DND-41 (cell line): ENCODE results near the gene RASL10A.
A peak's percentile ranks its signal among the peaks of the same experiment; 100 is the strongest.

Experiments
- ATAC-seq: fragments of 200-7000 bp; cut with Tn5 transposase; 3 replicates; pipeline ENCODE4 v1.9.1; 2021; ENCODE audit warnings: low read depth; ENCODE audit not compliant: insufficient read depth
- DNase-seq: peaks from one replicate; pipeline ENCODE4 v3.0.0-alpha.2; 2020
- H2AFZ ChIP-seq: 2 replicates; pipeline ENCODE4 v1.6.0; 2012; ENCODE audit warnings: low read depth, low read length
- H3K27ac ChIP-seq: 2 replicates; pipeline ENCODE4 v1.5.1; 2012; ENCODE audit warnings: low read length, inconsistent platforms
- H3K27me3 ChIP-seq: fragments of 200-600 bp; sonication (generic); 2 replicates; pipeline ENCODE4 v1.6.0; 2012; ENCODE audit warnings: low read length, mild to moderate bottlenecking, inconsistent platforms; ENCODE audit not compliant: insufficient read depth, poor library complexity
- H3K36me3 ChIP-seq: 2 replicates; pipeline ENCODE4 v1.5.1; 2012; ENCODE audit warnings: low read length, inconsistent platforms; ENCODE audit not compliant: insufficient read depth
- H3K4me1 ChIP-seq: 2 replicates; pipeline ENCODE4 v1.5.1; 2012; ENCODE audit warnings: mild to moderate bottlenecking, low read length; ENCODE audit not compliant: insufficient read depth
- H3K4me2 ChIP-seq: 2 replicates; pipeline ENCODE4 v1.6.0; 2012; ENCODE audit warnings: mild to moderate bottlenecking, moderate library complexity, low read length, inconsistent platforms; ENCODE audit not compliant: insufficient read depth
- H3K4me3 ChIP-seq, 2 experiments: fragments of 200-600 bp in 1 of 2; shearing (Covaris generic) in 1 of 2; 2 replicates each; pipeline ENCODE4 v1.5.1; 2012 to 2016; ENCODE audit warnings: inconsistent platforms in 2 of 2, low read length in 2 of 2, mild to moderate bottlenecking in 2 of 2, low read depth in 1 of 2, moderate library complexity in 1 of 2
- H3K79me2 ChIP-seq: 2 replicates; pipeline ENCODE4 v1.6.0; 2012; ENCODE audit warnings: low read length, inconsistent platforms; ENCODE audit not compliant: insufficient read depth
- H3K9ac ChIP-seq: 2 replicates; pipeline ENCODE4 v1.6.0; 2012; ENCODE audit warnings: low read depth, mild to moderate bottlenecking, inconsistent platforms, low read length, moderate library complexity
- H3K9me3 ChIP-seq: 2 replicates; pipeline ENCODE4 v1.5.1; 2012; ENCODE audit warnings: low read length, moderate library complexity, mild to moderate bottlenecking, inconsistent platforms; ENCODE audit not compliant: insufficient read depth, severe bottlenecking
- H4K20me1 ChIP-seq: 2 replicates; pipeline ENCODE4 v1.6.0; 2012; ENCODE audit warnings: low read length; ENCODE audit not compliant: insufficient read depth
- CTCF ChIP-seq: IDR thresholded peaks from 2 replicates; pipeline ENCODE4 v1.5.1; 2012; ENCODE audit warnings: borderline replicate concordance, low read length, moderate library complexity, mild to moderate bottlenecking; ENCODE audit not compliant: poor library complexity, severe bottlenecking; ENCODE audit errors: extremely low read depth
- EZH2 ChIP-seq: IDR thresholded peaks from 3 replicates; pipeline ENCODE4 v1.6.1; 2012; ENCODE audit warnings: borderline replicate concordance, low read depth, mild to moderate bottlenecking, moderate library complexity, low read length, inconsistent platforms; ENCODE audit not compliant: severe bottlenecking

The RASL10A gene

GRCh38 chr22:29316141-29316828, 788 bp upstream of the RASL10A start:
- Histone ChIP-seq H3K9ac (no peak overlapping the region), H3K27ac (no peak overlapping the region), H3K9me3 (no peaks in the 10 kb centered on the region), H3K36me3 (no peaks in the 10 kb centered on the region), H4K20me1 (peaks cover 5% of the 10 kb centered on the region; the same call in 1 of the 2 replicates), H3K4me1 (peaks cover 11% of the 10 kb centered on the region; the same call in 1 of the 2 replicates), H2AFZ (no peak overlapping the region), H3K79me2 (no peaks in the 10 kb centered on the region), H3K4me3 (no peak overlapping the region), H3K27me3 (peaks cover 9% of the 10 kb centered on the region), H3K4me2 (no peak overlapping the region)
- no peak for ATAC-seq
- no peak for DNase-seq
- no peak for TF ChIP-seq CTCF
- TF ChIP-seq EZH2, result no peak

GRCh38 chr22:29314537-29315285, 786 bp downstream of the RASL10A start:
- H2AFZ ChIP-seq, result no peak overlapping the region
- peak overlapping the region in 1 of 2 experiments; percentile 36; a peak in 1 of 4 replicates for H3K4me3 ChIP-seq
- no peak overlapping the region for H3K27ac ChIP-seq
- H4K20me1 ChIP-seq, result peaks cover 5% of the 10 kb centered on the region; the same call in 1 of the 2 replicates
- H3K4me1 ChIP-seq, result peaks cover 11% of the 10 kb centered on the region; the same call in 1 of the 2 replicates
- H3K27me3 ChIP-seq, result peaks cover 9% of the 10 kb centered on the region
- no peak for ATAC-seq
- H3K9me3 ChIP-seq, result no peaks in the 10 kb centered on the region
- H3K4me2 ChIP-seq, result peak overlapping the region; percentile 54; the same call in 1 of the 2 replicates
- TF ChIP-seq CTCF (no peak), EZH2 (no peak)
- no peaks in the 10 kb centered on the region for H3K36me3 ChIP-seq
- H3K9ac ChIP-seq, result no peak overlapping the region; the same call in 1 of the 2 replicates
- H3K79me2 ChIP-seq, result no peaks in the 10 kb centered on the region
- DNase-seq, result no peak

GRCh38 chr22:29313576-29314466, 1.7 kb downstream of the RASL10A start:
- no peak for ATAC-seq
- Histone ChIP-seq H3K9me3 (no peaks in the 10 kb centered on the region), H3K79me2 (no peaks in the 10 kb centered on the region), H2AFZ (no peak overlapping the region), H3K9ac (no peak overlapping the region), H3K27me3 (peaks cover 9% of the 10 kb centered on the region), H3K4me2 (peak overlapping the region; percentile 54; the same call in 1 of the 2 replicates), H3K36me3 (no peaks in the 10 kb centered on the region), H3K4me3 (no peak overlapping the region), H3K4me1 (peaks cover 11% of the 10 kb centered on the region; the same call in 1 of the 2 replicates), H4K20me1 (peaks cover 5% of the 10 kb centered on the region; the same call in 1 of the 2 replicates), H3K27ac (no peak overlapping the region)
- TF ChIP-seq CTCF (no peak), EZH2 (no peak)
- DNase-seq, result no peak
